ENCODE results near the gene COL26A1.

COL26A1 gene

GRCh38 chr7:101575168-101575567 is 212.5 kb downstream of the COL26A1 start:
- peak; percentile 0 for DNase-seq (ENCODE audit: low spot score)

- no peak for DNase-seq (ENCODE audit: low spot score)
These were observed 213.0 kb downstream of the COL26A1 start for GRCh38 chr7:101575721-101576120.

- DNase-seq (ENCODE audit: low spot score): no peak
These were observed 214.3 kb downstream of the COL26A1 start for GRCh38 chr7:101576998-101577397.

GRCh38 chr7:101578552-101578951 is 215.9 kb downstream of the COL26A1 start:
- no peak for DNase-seq (ENCODE audit: low spot score)

- DNase-seq (ENCODE audit: low spot score): no peak
These were observed 217.9 kb downstream of the COL26A1 start for GRCh38 chr7:101580596-101580995.

- no peak for DNase-seq (ENCODE audit: low spot score)
These were observed 219.2 kb downstream of the COL26A1 start for GRCh38 chr7:101581891-101582290.

GRCh38 chr7:101582971-101583370 is 220.3 kb downstream of the COL26A1 start:
- no peak for DNase-seq (ENCODE audit: low spot score)

- DNase-seq (ENCODE audit: low spot score): peak; percentile 3
These were observed 223.6 kb downstream of the COL26A1 start for GRCh38 chr7:101586078-101586905.

GRCh38 chr7:101586906-101587677 is 224.4 kb downstream of the COL26A1 start:
- peak; percentile 2 for DNase-seq (ENCODE audit: low spot score)

GRCh38 chr7:101588131-101588935 is 225.7 kb downstream of the COL26A1 start:
- DNase-seq (ENCODE audit: low spot score): peak; percentile 7

GRCh38 chr7:101589052-101589451 is 226.4 kb downstream of the COL26A1 start:
- DNase-seq (ENCODE audit: low spot score): peak; percentile 2

GRCh38 chr7:101589976-101590662 is 227.4 kb downstream of the COL26A1 start:
- DNase-seq (ENCODE audit: low spot score): peak; percentile 3

- peak; percentile 3 for DNase-seq (ENCODE audit: low spot score)
These were observed 228.2 kb downstream of the COL26A1 start for GRCh38 chr7:101590663-101591435.

GRCh38 chr7:101591504-101591903 is 228.8 kb downstream of the COL26A1 start:
- DNase-seq (ENCODE audit: low spot score): no peak

GRCh38 chr7:101593556-101593955 is 230.9 kb downstream of the COL26A1 start:
- DNase-seq (ENCODE audit: low spot score): no peak

GRCh38 chr7:101594790-101595189 is 232.1 kb downstream of the COL26A1 start:
- no peak for DNase-seq (ENCODE audit: low spot score)

GRCh38 chr7:101595246-101595645 is 232.6 kb downstream of the COL26A1 start:
- no peak for DNase-seq (ENCODE audit: low spot score)

- DNase-seq (ENCODE audit: low spot score): no peak
These were observed 233.3 kb downstream of the COL26A1 start for GRCh38 chr7:101595766-101596537.

GRCh38 chr7:101596898-101597297 is 234.2 kb downstream of the COL26A1 start:
- no peak for DNase-seq (ENCODE audit: low spot score)

GRCh38 chr7:101597941-101598340 is 235.3 kb downstream of the COL26A1 start:
- no peak for DNase-seq (ENCODE audit: low spot score)
